ENCODE results near the gene STK32B. TPM values are rescaled to one million over a fixed set of nuclear protein-coding genes. Genes with fewer than 3 reads are reported as not detected.

STK32B gene
- total and polyA plus RNA-seq, 2 of the 8 experiments (the other 6 are each of a cell fraction or from before 2014, with no cell fraction given): 2.3 to 2.5 TPM

DNA sequence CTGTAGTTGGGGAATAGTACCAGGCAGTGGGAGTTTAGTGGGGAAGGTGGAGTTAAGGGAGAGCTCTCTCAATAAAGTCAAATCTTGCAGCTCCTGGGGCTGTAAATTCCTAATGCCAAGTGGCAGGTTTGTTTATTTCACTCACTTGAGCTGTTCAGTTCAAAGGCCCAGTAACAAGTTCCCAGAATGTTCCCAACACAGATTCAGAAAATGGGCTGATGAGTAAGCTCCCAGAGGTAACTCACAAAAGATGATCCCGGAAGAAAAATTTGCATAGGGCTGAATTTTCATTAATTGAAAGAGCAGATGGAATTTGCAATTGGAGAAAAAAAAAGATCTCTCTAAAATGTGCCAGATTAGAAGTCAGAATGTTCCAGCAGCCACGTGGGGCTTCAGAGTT, 370.9 kb downstream of the STK32B start:
- Histone ChIP-seq H3K79me2 (ENCODE audit: control insufficient read depth in 1 of 2, insufficient read depth in 2 of 2, low read length in 2 of 2) (no peaks in the 10 kb centered on the region), H2BK120ac (replicated peaks; ENCODE audit: low read depth, low read length) (no peak overlapping the region), H4K20me1 (replicated peaks in 1 of 2; ENCODE audit: control insufficient read depth in 1 of 2, insufficient read depth in 2 of 2, low read length in 2 of 2) (no peaks in the 10 kb centered on the region), H3K4ac (replicated peaks; ENCODE audit: insufficient read length, low read depth, low read length) (no peak overlapping the region), H3K23me2 (ENCODE audit: low read depth, low read length) (no peaks in the 10 kb centered on the region), H3K23ac (ENCODE audit: insufficient read length) (no peak overlapping the region), H2BK15ac (ENCODE audit: low read length) (no peak overlapping the region), H3K27me3 (replicated peaks in 1 of 4; ENCODE audit: control insufficient read depth in 3 of 4, extremely low read depth in 1 of 4, insufficient read depth in 3 of 4, low read length in 3 of 4) (no peaks in the 10 kb centered on the region), H2AK5ac (ENCODE audit: low read depth, low read length) (no peak overlapping the region), H3K4me3 (ENCODE audit: extremely low read depth in 1 of 4, insufficient read depth in 2 of 4, low read depth in 3 of 4, low read length in 4 of 4) (no peak overlapping the region), H3K56ac (replicated peaks; ENCODE audit: insufficient read length, low read depth, low read length) (no peak overlapping the region), H3K9ac (replicated peaks in 1 of 4; ENCODE audit: extremely low read depth in 1 of 4, low read depth in 3 of 4, low read length in 3 of 4) (no peak overlapping the region), H2BK12ac (ENCODE audit: low read depth, low read length) (no peak overlapping the region), H3K9me3 (ENCODE audit: insufficient read depth in 2 of 2, low read depth in 1 of 2, low read length in 1 of 2) (peaks cover 5 to 7% of the 10 kb centered on the region in 2 experiments; a peak in 1 of 4 replicates), H3K18ac (ENCODE audit: extremely low read depth, low read length) (no peak overlapping the region), H2BK20ac (ENCODE audit: low read length) (no peak overlapping the region), H2AFZ (ENCODE audit: low read length) (no peak overlapping the region), H3K14ac (ENCODE audit: insufficient read length) (no peak overlapping the region), H3K4me2 (ENCODE audit: insufficient read depth in 1 of 2, low read depth in 2 of 2, low read length in 2 of 2) (no peak overlapping the region), H2BK5ac (ENCODE audit: low read depth, low read length) (no peak overlapping the region), H3K27ac (ENCODE audit: low read depth, low read length) (no peak overlapping the region), H4K91ac (replicated peaks; ENCODE audit: insufficient read length, low read length) (no peak overlapping the region), H4K8ac (ENCODE audit: extremely low read depth, insufficient read depth, low read length) (no peak overlapping the region), H3K79me1 (ENCODE audit: low read depth, low read length) (no peaks in the 10 kb centered on the region), H3K36me3 (ENCODE audit: control insufficient read depth in 2 of 4, insufficient read depth in 4 of 4, low read length in 3 of 4) (no peaks in the 10 kb centered on the region), H4K5ac (ENCODE audit: insufficient read length, low read depth, low read length) (no peak overlapping the region), H3K4me1 (replicated peaks in 1 of 4; ENCODE audit: control insufficient read depth in 3 of 4, insufficient read depth in 4 of 4, low read length in 3 of 4) (no peaks in the 10 kb centered on the region; a peak in 1 of 7 replicates)
- WGBS, 2 experiments (ENCODE audit: extremely low coverage in 1 of 2, insufficient coverage in 1 of 2, insufficient read length in 1 of 2, insufficient replicate concordance in 2 of 2, low coverage in 1 of 2, low lambda C conversion rate in 2 of 2, missing lambda C conversion rate in 1 of 2): 74% methylated on average over 2 of the region's 2 CpGs; no CpG with 5 or more reads in 1 of the 2 experiments
- ChIA-PET CTCF (ENCODE audit: partially characterized antibody) (interaction anchor here (1.0 to 3.6 kb wide), 3 partner anchors 12 to 38 kb away, joined by 6 to 16 read pairs (median 9); no protein-coding TSS in a partner anchor), POLR2A (ENCODE audit: partially characterized antibody) (no interaction called here)
- FAIRE-seq (no peak), DNase-seq (ENCODE audit: low read depth in 1 of 2, low spot score in 2 of 2) (no peak)
- TF ChIP-seq POLR2AphosphoS5 (IDR thresholded peaks at IDR 0.05; ENCODE audit: low read depth, low read length) (no peak), BACH1 (IDR thresholded peaks at IDR 0.05; ENCODE audit: low read length) (no peak), GABPA (IDR thresholded peaks at IDR 0.05; ENCODE audit: borderline replicate concordance, insufficient read depth, low read length) (no peak), SP4 (IDR thresholded peaks at IDR 0.05; ENCODE audit: low read length) (no peak), FOSL1 (IDR thresholded peaks at IDR 0.05; ENCODE audit: insufficient read depth, low read depth, low read length) (no peak)

All from H1 (cell line).